ENCODE results near the gene TTPAL. TPM values are rescaled to one million over a fixed set of nuclear protein-coding genes. Genes with fewer than 3 reads are reported as not detected.
A peak's percentile ranks its signal among the peaks of the same experiment; 100 is the strongest.

TTPAL gene
- total RNA-seq = 10 to 100 TPM; 29.3 to 31.6 TPM
- polyA plus RNA-seq = 15.9 TPM

DNA sequence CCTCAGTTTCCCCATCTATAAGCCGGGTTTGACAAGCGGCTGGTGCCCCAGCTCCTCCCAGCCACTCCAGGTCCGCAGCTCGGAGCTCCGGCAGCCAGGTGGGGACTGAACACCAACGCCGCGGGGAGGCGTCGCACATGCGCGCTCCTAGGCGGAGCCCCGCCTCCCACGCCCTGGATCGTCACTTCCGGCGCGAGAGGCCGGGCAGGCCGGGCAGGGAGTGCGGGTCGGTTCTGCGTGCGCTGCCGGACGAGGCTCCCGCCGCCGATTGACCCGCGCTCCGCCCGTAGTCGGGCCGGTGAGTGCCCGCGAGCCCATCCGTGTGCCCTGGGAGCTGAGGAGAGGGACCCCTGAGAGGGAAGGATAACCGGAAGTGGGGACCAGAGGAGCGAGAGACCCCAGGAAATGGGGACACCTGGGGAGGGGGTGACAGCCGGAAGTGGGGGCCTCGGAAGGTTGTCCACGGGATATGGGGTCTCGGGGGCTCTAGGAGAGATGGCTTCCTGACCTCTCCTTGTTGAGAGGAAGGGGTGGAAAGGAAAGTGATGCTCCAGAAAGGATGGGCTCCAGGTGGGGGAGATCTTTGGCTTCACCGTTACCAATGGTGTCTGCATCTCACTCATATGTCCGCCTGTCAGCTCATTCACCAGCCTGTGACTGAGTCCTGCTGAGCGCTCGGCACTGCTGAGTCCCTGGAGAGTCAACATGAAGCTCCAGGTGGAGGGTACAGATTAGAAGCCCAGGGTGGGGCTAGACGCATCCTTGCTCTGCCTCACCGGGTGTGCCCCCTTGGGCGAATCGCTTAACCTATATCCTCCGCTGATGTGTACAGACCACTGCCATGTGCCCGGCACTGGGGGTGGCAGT, at the start of gene TTPAL:
Gene TTPAL, plus strand, starts transcription at position 181 of the 867 bp plus-strand sequence. CDS start 4,126 bp downstream, outside the sequence.
- Mint-ChIP-seq H3K27me3 (no peaks in the 10 kb centered on the region), H3K27ac (peak within 1 kb of the TSS; percentile 92 to 100 (median 96)), H3K36me3 (peaks cover 0 to 16% (median 5%) of the 10 kb centered on the region in 3 donors), H3K9me3 (no peaks in the 10 kb centered on the region), H3K4me3 (peak within 1 kb of the TSS; percentile 89 to 97 (median 91)), H3K4me1 (peaks cover 24 to 36% (median 31%) of the 10 kb centered on the region in 3 donors)
- ChIA-PET POLR2A (interaction anchor here (0.5 to 1.9 kb wide), 4 partner anchors 11 to 543 kb away, joined by 3 to 10 read pairs (median 3); partner anchors contain the start of gene SERINC3), CTCF (interaction anchor here (1.3 kb wide), 2 partner anchors 46 to 207 kb away, joined by 4 to 8 read pairs; partner anchors contain the start of gene SERINC3)
- Histone ChIP-seq H3K4me3 (ENCODE audit: low read length) (peak within 1 kb of the TSS; percentile 75), H3K36me3 (ENCODE audit: insufficient read depth, low read length) (no peaks in the 10 kb centered on the region), H3K9me3 (ENCODE audit: low read length) (no peaks in the 10 kb centered on the region), H3K27me3 (ENCODE audit: insufficient read depth, low read length, poor library complexity, severe bottlenecking) (no peaks in the 10 kb centered on the region), H3K4me1 (ENCODE audit: insufficient read depth, low read length) (peaks cover 15% of the 10 kb centered on the region), H3K27ac (ENCODE audit: low read depth, low read length) (peak within 1 kb of the TSS; percentile 95)
- DNase-seq = peak; percentile 81 to 91 (median 86)

- Mint-ChIP-seq H3K9me3 (no peaks in the 10 kb centered on the region), H3K4me1 (no peaks in the 10 kb centered on the region), H3K4me3 (no peak overlapping the region), H3K27me3 (peaks cover 7 to 17% of the 10 kb centered on the region in 2 donors), H3K27ac (no peak overlapping the region), H3K36me3 (no peaks in the 10 kb centered on the region)
- no peak for DNase-seq
- H3K4me1 ChIP-seq (ENCODE audit: insufficient read depth, low read length) = no peaks in the 10 kb centered on the region
- no peaks in the 10 kb centered on the region for H3K36me3 ChIP-seq (ENCODE audit: insufficient read depth, low read length)
- H3K4me3 ChIP-seq (ENCODE audit: low read length) = no peak overlapping the region
- no peaks in the 10 kb centered on the region for H3K9me3 ChIP-seq (ENCODE audit: low read length)
- no peaks in the 10 kb centered on the region for H3K27me3 ChIP-seq (ENCODE audit: insufficient read depth, low read length, poor library complexity, severe bottlenecking)
- ChIA-PET CTCF (no interaction called here), POLR2A (no interaction called here)
- H3K27ac ChIP-seq (ENCODE audit: low read depth, low read length) = no peak overlapping the region
Observed at GRCh38 chr20:44425923-44426322, 49.8 kb upstream of the TTPAL start.

DNA sequence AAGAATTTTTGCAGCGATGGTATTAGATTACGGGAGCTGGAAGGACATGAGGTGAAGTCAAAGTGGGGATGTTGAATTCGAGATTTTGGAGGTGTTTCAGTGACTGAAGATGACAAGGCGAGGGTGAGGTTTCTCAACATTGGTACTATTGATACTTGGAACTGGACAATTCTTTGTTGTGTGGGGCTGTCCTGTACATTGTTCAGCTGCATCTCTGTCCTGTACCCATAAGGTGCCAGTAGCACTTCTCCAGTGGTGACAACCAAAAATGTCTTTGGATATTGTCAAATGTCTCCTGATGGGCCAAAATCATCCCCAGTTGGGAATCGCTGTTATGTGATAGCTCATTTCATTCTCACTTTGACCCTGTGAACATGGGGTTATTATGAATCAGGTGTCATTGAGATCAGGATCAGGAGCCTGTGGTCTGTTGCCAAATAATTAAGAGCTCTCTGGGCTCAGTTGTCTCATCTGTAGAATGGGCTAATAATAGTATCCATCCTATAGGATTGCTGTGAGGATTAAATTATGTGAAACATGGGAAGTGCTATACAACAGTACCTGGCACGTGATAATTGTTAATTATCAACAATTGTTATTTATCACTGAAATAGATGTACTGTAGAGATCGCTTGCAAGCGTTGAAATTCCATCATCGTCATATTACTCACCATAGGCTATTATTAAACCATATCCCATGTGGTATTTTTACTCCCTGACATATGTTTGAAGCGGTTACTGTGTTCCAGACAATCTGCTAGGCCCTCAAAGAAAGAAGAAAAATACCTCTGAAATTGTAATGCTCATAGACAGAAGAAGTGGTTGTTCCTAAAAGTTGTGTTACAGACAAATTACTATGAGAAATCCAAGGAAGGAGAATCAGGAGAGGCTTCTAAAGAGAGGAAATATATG, 48.5 kb upstream of the TTPAL start:
- no peak overlapping the region for H3K4me3 ChIP-seq (ENCODE audit: low read length)
- CTCF ChIA-PET = no interaction called here
- no peaks in the 10 kb centered on the region for H3K36me3 Mint-ChIP-seq

DNA sequence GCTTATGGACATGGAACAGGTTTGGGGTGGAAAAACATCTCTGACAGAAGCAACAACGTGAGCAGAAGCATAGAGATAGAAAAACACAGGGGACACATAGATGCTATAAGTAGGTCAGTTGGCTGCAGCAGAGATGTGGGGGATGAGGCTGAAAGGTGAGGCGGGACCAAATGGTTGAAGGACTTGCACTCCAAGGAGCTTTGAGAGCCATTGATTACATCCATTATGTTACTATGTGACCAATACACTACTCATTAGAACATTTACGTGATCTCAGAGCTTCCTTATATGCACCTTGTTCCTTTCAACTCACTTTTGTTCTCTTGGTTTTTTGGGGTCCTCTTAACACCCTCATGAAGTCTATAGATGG, 47.9 kb upstream of the TTPAL start:
- H3K27me3 ChIP-seq (ENCODE audit: insufficient read depth, low read length, poor library complexity, severe bottlenecking) = no peaks in the 10 kb centered on the region
- no peaks in the 10 kb centered on the region for H3K36me3 ChIP-seq (ENCODE audit: insufficient read depth, low read length)
- CTCF ChIA-PET = no interaction called here
- no peaks in the 10 kb centered on the region for H3K4me1 Mint-ChIP-seq
- DNase-seq = no peak
- POLR2A ChIA-PET = no interaction called here
- H3K27ac ChIP-seq (ENCODE audit: low read depth, low read length) = no peak overlapping the region
- H3K9me3 ChIP-seq (ENCODE audit: low read length) = no peaks in the 10 kb centered on the region
- no peak overlapping the region for H3K27ac Mint-ChIP-seq
- H3K4me3 Mint-ChIP-seq = no peak overlapping the region
- H3K36me3 Mint-ChIP-seq = no peaks in the 10 kb centered on the region
- no peaks in the 10 kb centered on the region for H3K4me1 ChIP-seq (ENCODE audit: insufficient read depth, low read length)
- H3K9me3 Mint-ChIP-seq = no peaks in the 10 kb centered on the region
- H3K27me3 Mint-ChIP-seq = peaks cover 0 to 11% of the 10 kb centered on the region in 2 donors
- no peak overlapping the region for H3K4me3 ChIP-seq (ENCODE audit: low read length)

More for the DNA sequence above, 48.5 kb upstream of the TTPAL start:
- Histone ChIP-seq H3K9me3 (ENCODE audit: low read length) (no peaks in the 10 kb centered on the region), H3K27ac (ENCODE audit: low read depth, low read length) (no peak overlapping the region), H3K4me1 (ENCODE audit: insufficient read depth, low read length) (no peaks in the 10 kb centered on the region), H3K27me3 (ENCODE audit: insufficient read depth, low read length, poor library complexity, severe bottlenecking) (no peaks in the 10 kb centered on the region), H3K36me3 (ENCODE audit: insufficient read depth, low read length) (no peaks in the 10 kb centered on the region)
- peak overlapping the region in 1 of 8 donors; percentile 55 for H3K27ac Mint-ChIP-seq
- H3K27me3 Mint-ChIP-seq = peaks cover 0 to 11% of the 10 kb centered on the region in 2 donors
- DNase-seq = no peak
- H3K9me3 Mint-ChIP-seq = no peaks in the 10 kb centered on the region
- H3K4me1 Mint-ChIP-seq = no peaks in the 10 kb centered on the region
- POLR2A ChIA-PET = no interaction called here
- no peak overlapping the region for H3K4me3 Mint-ChIP-seq

GRCh38 chr20:44428174-44429016, 47.3 kb upstream of the TTPAL start:
- Mint-ChIP-seq H3K9me3 (no peaks in the 10 kb centered on the region), H3K4me1 (no peaks in the 10 kb centered on the region), H3K36me3 (no peaks in the 10 kb centered on the region), H3K4me3 (no peak overlapping the region), H3K27me3 (peaks cover 0 to 10% of the 10 kb centered on the region in 2 donors), H3K27ac (no peak overlapping the region)
- no peaks in the 10 kb centered on the region for H3K9me3 ChIP-seq (ENCODE audit: low read length)
- ChIA-PET CTCF (no interaction called here), POLR2A (no interaction called here)
- H3K36me3 ChIP-seq (ENCODE audit: insufficient read depth, low read length) = no peaks in the 10 kb centered on the region
- no peak overlapping the region for H3K4me3 ChIP-seq (ENCODE audit: low read length)
- H3K4me1 ChIP-seq (ENCODE audit: insufficient read depth, low read length) = no peaks in the 10 kb centered on the region
- no peak for DNase-seq
- no peak overlapping the region for H3K27ac ChIP-seq (ENCODE audit: low read depth, low read length)
- no peaks in the 10 kb centered on the region for H3K27me3 ChIP-seq (ENCODE audit: insufficient read depth, low read length, poor library complexity, severe bottlenecking)

DNA sequence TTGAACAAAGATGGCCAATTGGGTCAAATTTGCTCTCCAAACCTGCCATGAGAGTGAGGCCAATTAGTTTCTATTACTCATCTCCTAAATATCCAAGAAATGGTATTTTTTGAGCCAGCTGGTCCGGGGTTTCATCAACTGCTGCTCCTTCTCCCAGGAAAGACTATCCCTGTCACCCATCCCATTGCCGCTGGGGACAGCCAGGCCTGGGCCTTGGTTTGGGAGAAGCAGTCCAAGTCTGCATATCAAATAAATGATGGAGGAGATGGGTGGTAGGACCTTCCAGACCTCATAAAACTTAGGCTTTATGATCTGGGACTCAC, 46.7 kb upstream of the TTPAL start:
- no peak overlapping the region for H3K4me3 ChIP-seq (ENCODE audit: low read length)
- H3K4me3 Mint-ChIP-seq = no peak overlapping the region
- H3K36me3 Mint-ChIP-seq = no peaks in the 10 kb centered on the region
- no peak for DNase-seq
- no peaks in the 10 kb centered on the region for H3K4me1 Mint-ChIP-seq
- H3K9me3 Mint-ChIP-seq = no peaks in the 10 kb centered on the region
- H3K27me3 ChIP-seq (ENCODE audit: insufficient read depth, low read length, poor library complexity, severe bottlenecking) = no peaks in the 10 kb centered on the region
- H3K27ac ChIP-seq (ENCODE audit: low read depth, low read length) = no peak overlapping the region
- CTCF ChIA-PET = no interaction called here
- no peaks in the 10 kb centered on the region for H3K9me3 ChIP-seq (ENCODE audit: low read length)
- H3K27me3 Mint-ChIP-seq = peaks cover 0 to 5% of the 10 kb centered on the region in 2 donors
- no peak overlapping the region for H3K27ac Mint-ChIP-seq
- POLR2A ChIA-PET = no interaction called here
- H3K4me1 ChIP-seq (ENCODE audit: insufficient read depth, low read length) = no peaks in the 10 kb centered on the region
- H3K36me3 ChIP-seq (ENCODE audit: insufficient read depth, low read length) = no peaks in the 10 kb centered on the region

- H3K9me3 Mint-ChIP-seq = no peaks in the 10 kb centered on the region
- H3K27ac Mint-ChIP-seq = no peak overlapping the region
- no peaks in the 10 kb centered on the region for H3K36me3 Mint-ChIP-seq
- Histone ChIP-seq H3K4me1 (ENCODE audit: insufficient read depth, low read length) (no peaks in the 10 kb centered on the region), H3K36me3 (ENCODE audit: insufficient read depth, low read length) (no peaks in the 10 kb centered on the region), H3K4me3 (ENCODE audit: low read length) (no peak overlapping the region), H3K27ac (ENCODE audit: low read depth, low read length) (no peak overlapping the region), H3K9me3 (ENCODE audit: low read length) (no peaks in the 10 kb centered on the region), H3K27me3 (ENCODE audit: insufficient read depth, low read length, poor library complexity, severe bottlenecking) (no peaks in the 10 kb centered on the region)
- H3K27me3 Mint-ChIP-seq = peaks cover 0 to 7% of the 10 kb centered on the region in 2 donors
- POLR2A ChIA-PET = no interaction called here
- CTCF ChIA-PET = no interaction called here
- H3K4me3 Mint-ChIP-seq = no peak overlapping the region
- H3K4me1 Mint-ChIP-seq = no peaks in the 10 kb centered on the region
- no peak for DNase-seq
Observed at GRCh38 chr20:44429419-44430269, 46.0 kb upstream of the TTPAL start.
